ENCODE data around the gene SUGP2. TPM values are rescaled to one million over a fixed set of nuclear protein-coding genes. Genes with fewer than 3 reads are reported as not detected.
"Not testable (repeated sequence)": the region's sequence is repeated elsewhere in the genome, so short reads cannot be mapped to it uniquely, and the experiment has no call there.

The SUGP2 gene
- total RNA-seq, 1 donor from 2014 or later = 75.6 TPM

GRCh38 chr19:18964121-18964520 is 69.2 kb downstream of the SUGP2 start:
- no peak for TF ChIP-seq CTCF (IDR thresholded peaks at IDR 0.05)
- intact Hi-C loops (cut with DNase I) = no loop called here
- no peak overlapping the region for H3K4me3 ChIP-seq
- ATAC-seq (no peak), DNase-seq (no peak)
- H3K27ac ChIP-seq = no peak overlapping the region
- no peaks in the 10 kb centered on the region for H3K9me3 ChIP-seq
- no peaks in the 10 kb centered on the region for H3K36me3 ChIP-seq
- H3K27me3 ChIP-seq = peaks cover 9% of the 10 kb centered on the region
- peaks cover 13% of the 10 kb centered on the region for H3K4me1 ChIP-seq

DNA sequence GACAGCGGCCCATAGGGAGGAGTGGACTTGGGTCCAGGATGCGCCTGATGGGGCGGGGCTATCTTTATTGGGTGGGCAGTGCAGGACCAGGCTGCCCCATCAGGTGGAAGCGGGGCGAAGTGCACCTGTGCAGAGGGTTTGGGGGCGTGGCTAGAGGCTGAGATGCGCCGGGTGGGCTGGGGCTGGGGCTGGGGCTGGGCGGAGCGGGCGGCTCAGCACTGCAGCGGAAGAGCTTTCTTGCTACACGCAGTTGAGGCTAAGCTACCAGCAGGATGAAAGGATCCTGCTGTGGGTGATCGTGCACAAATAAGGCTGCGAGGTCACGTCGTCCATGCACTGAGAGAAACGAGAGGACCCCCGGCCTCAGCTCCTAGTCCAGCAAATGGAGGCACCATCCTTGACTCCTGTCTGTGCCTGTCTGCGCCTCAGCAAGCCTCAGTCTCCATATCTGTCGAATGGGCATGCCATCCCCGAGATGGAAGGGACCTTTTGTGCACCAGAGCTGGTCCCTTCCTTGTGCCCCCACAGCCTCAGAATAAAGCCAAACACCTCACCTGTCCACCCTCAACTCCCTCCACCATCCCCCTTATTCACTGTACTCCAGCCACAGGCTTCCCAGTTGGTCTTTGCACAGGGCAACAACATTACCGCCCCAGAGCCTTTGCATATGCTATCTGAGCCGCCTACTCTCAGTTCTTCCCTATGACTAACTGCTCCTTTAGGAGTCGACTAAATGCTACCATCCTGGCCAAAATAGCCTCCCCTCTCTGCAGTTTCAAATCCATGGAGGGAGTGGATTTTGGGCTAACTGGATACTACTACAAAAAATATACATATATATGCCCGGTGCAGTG is 71.3 kb downstream of the SUGP2 start:
- Histone ChIP-seq H3K4me1 (peaks cover 5% of the 10 kb centered on the region), H3K36me3 (no peaks in the 10 kb centered on the region), H3K27ac (no peak overlapping the region), H3K27me3 (peaks cover 9% of the 10 kb centered on the region), H3K4me3 (no peak overlapping the region), H3K9me3 (no peaks in the 10 kb centered on the region)
- TF ChIP-seq CTCF (IDR thresholded peaks at IDR 0.05) = no peak
- DNase-seq (no peak), ATAC-seq (peak; percentile 34)
- intact Hi-C loops (cut with DNase I) = no loop called here

GRCh38 chr19:18960370-18960769 is 72.9 kb downstream of the SUGP2 start:
- no peak for TF ChIP-seq CTCF (IDR thresholded peaks at IDR 0.05)
- no peak overlapping the region for H3K27ac ChIP-seq
- H3K9me3 ChIP-seq = no peaks in the 10 kb centered on the region
- DNase-seq (no peak), ATAC-seq (no peak)
- no peaks in the 10 kb centered on the region for H3K4me1 ChIP-seq
- peaks cover 9% of the 10 kb centered on the region for H3K27me3 ChIP-seq
- intact Hi-C loops (cut with DNase I) = no loop called here
- no peak overlapping the region for H3K4me3 ChIP-seq
- no peaks in the 10 kb centered on the region for H3K36me3 ChIP-seq

DNA sequence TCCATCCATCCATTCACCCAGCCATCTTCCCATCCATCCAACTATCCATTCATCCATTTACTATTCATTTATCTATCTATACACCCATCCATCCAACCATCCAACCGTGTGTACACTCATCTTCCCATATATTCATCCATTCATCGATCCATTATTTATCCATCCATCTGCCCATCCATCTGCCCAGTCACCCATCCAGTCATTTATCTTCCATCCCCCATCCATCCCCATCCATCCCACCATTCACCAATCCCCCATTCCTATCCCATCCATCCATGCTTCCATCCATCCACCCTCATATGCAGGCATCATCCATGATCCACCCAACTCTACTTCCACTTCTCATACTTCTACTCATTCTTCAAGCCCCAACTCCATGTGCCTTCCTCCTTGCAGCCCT is 78.3 kb downstream of the SUGP2 start:
- H3K4me3 ChIP-seq = no peak overlapping the region
- TF ChIP-seq CTCF (IDR thresholded peaks at IDR 0.05) = no peak
- ATAC-seq (no peak), DNase-seq (no peak)
- no peak overlapping the region for H3K27ac ChIP-seq
- H3K9me3 ChIP-seq = no peaks in the 10 kb centered on the region
- no peaks in the 10 kb centered on the region for H3K36me3 ChIP-seq
- no peaks in the 10 kb centered on the region for H3K4me1 ChIP-seq
- no peaks in the 10 kb centered on the region for H3K27me3 ChIP-seq
- intact Hi-C loops (cut with DNase I) = no loop called here

GRCh38 chr19:18954094-18954493 is 79.2 kb downstream of the SUGP2 start:
- DNase-seq = no peak
- Histone ChIP-seq H3K36me3 (no peaks in the 10 kb centered on the region), H3K4me3 (no peak overlapping the region), H3K27me3 (no peaks in the 10 kb centered on the region), H3K27ac (no peak overlapping the region), H3K4me1 (no peaks in the 10 kb centered on the region), H3K9me3 (no peaks in the 10 kb centered on the region)
- ATAC-seq = no peak
- no peak for TF ChIP-seq CTCF (IDR thresholded peaks at IDR 0.05)
- intact Hi-C loops (cut with DNase I) = no loop called here

GRCh38 chr19:18952364-18953003 is 80.8 kb downstream of the SUGP2 start:
- intact Hi-C loops (cut with DNase I); ATAC-seq; H3K4me1 ChIP-seq: not testable (repeated sequence)

More at GRCh38 chr19:18952364-18953003, 80.8 kb downstream of the SUGP2 start:
- H3K4me3 ChIP-seq, H3K9me3 ChIP-seq, H3K27me3 ChIP-seq, H3K27ac ChIP-seq, H3K36me3 ChIP-seq, DNase-seq: not testable (repeated sequence)
